COLO668 (cell line): ENCODE measurements around the gene SLC27A4.

Experiments used
- DNase-seq: peaks from one replicate; lab custom pipeline; 2025; ENCODE audit not compliant: unreplicated experiment; lab: John Stamatoyannopoulos, UW

The SLC27A4 gene

GRCh38 chr9:128390150-128390812, 50.0 kb downstream of the SLC27A4 start:
- DNase-seq, result no peak

- DNase-seq, result no peak
These were observed 50.7 kb downstream of the SLC27A4 start for GRCh38 chr9:128390813-128391711.

GRCh38 chr9:128391956-128392301, 51.6 kb downstream of the SLC27A4 start:
- DNase-seq, result no peak

- DNase-seq, result no peak
These were observed 52.2 kb downstream of the SLC27A4 start for GRCh38 chr9:128392302-128393144.

GRCh38 chr9:128393145-128393775, 52.9 kb downstream of the SLC27A4 start:
- DNase-seq, result no peak

- DNase-seq, result no peak
These were observed 53.6 kb downstream of the SLC27A4 start for GRCh38 chr9:128393970-128394369.

- DNase-seq, result no peak
These were observed 54.2 kb downstream of the SLC27A4 start for GRCh38 chr9:128394379-128395168.

- DNase-seq, result no peak
These were observed 56.8 kb downstream of the SLC27A4 start for GRCh38 chr9:128396970-128397613.

- no peak for DNase-seq
These were observed 57.5 kb downstream of the SLC27A4 start for GRCh38 chr9:128397831-128398230.

GRCh38 chr9:128399861-128400260, 59.5 kb downstream of the SLC27A4 start:
- no peak for DNase-seq

- DNase-seq, result no peak
These were observed 64.2 kb downstream of the SLC27A4 start for GRCh38 chr9:128404560-128404959.

- no peak for DNase-seq
These were observed 64.9 kb downstream of the SLC27A4 start for GRCh38 chr9:128405077-128405779.

- no peak for DNase-seq
These were observed 65.4 kb downstream of the SLC27A4 start for GRCh38 chr9:128405780-128406171.

- no peak for DNase-seq
These were observed 66.6 kb downstream of the SLC27A4 start for GRCh38 chr9:128406848-128407391.

GRCh38 chr9:128408963-128409431, 68.7 kb downstream of the SLC27A4 start:
- no peak for DNase-seq

GRCh38 chr9:128409450-128409849, 69.1 kb downstream of the SLC27A4 start:
- DNase-seq, result no peak

GRCh38 chr9:128409978-128410377, 69.7 kb downstream of the SLC27A4 start:
- DNase-seq, result no peak
